Measurements from ENCODE around the gene NPTN. TPM values are rescaled to one million over a fixed set of nuclear protein-coding genes. Genes with fewer than 3 reads are reported as not detected.

Gene NPTN
- total and polyA plus RNA-seq, 2 of the 13 experiments (the other 11 are each of a cell fraction or from before 2014, with no cell fraction given), result 78.0 to 110 TPM

GRCh38 chr15:73628976-73629797 is 4.0 kb downstream of the NPTN start (continued):
- TF ChIP-seq, protein P1, sequence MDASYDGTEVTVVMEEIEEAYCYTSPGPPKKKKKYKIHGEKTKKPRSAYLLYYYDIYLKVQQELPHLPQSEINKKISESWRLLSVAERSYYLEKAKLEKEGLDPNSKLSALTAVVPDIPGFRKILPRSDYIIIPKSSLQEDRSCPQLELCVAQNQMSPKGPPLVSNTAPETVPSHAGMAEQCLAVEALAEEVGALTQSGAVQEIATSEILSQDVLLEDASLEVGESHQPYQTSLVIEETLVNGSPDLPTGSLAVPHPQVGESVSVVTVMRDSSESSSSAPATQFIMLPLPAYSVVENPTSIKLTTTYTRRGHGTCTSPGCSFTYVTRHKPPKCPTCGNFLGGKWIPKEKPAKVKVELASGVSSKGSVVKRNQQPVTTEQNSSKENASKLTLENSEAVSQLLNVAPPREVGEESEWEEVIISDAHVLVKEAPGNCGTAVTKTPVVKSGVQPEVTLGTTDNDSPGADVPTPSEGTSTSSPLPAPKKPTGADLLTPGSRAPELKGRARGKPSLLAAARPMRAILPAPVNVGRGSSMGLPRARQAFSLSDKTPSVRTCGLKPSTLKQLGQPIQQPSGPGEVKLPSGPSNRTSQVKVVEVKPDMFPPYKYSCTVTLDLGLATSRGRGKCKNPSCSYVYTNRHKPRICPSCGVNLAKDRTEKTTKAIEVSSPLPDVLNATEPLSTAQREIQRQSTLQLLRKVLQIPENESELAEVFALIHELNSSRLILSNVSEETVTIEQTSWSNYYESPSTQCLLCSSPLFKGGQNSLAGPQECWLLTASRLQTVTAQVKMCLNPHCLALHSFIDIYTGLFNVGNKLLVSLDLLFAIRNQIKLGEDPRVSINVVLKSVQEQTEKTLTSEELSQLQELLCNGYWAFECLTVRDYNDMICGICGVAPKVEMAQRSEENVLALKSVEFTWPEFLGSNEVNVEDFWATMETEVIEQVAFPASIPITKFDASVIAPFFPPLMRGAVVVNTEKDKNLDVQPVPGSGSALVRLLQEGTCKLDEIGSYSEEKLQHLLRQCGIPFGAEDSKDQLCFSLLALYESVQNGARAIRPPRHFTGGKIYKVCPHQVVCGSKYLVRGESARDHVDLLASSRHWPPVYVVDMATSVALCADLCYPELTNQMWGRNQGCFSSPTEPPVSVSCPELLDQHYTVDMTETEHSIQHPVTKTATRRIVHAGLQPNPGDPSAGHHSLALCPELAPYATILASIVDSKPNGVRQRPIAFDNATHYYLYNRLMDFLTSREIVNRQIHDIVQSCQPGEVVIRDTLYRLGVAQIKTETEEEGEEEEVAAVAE (CRISPR knock-in tag; IDR thresholded peaks at IDR 0.05; ENCODE audit: borderline replicate concordance), result no peak
- TF ChIP-seq ZBTB38 (CRISPR knock-in tag; IDR thresholded peaks at IDR 0.05) (no peak), FOXA1 (IDR thresholded peaks at IDR 0.05) (no peak), FOXA1 (CRISPR knock-in tag; IDR thresholded peaks at IDR 0.05) (peak; percentile 15; the same call in 1 of the 2 replicates), ZNF282 (IDR thresholded peaks at IDR 0.05; ENCODE audit: partially characterized antibody) (no peak), ZNF431 (CRISPR knock-in tag; IDR thresholded peaks at IDR 0.05; ENCODE audit: borderline replicate concordance, low read depth) (no peak), ZNF713 (CRISPR knock-in tag; IDR thresholded peaks at IDR 0.05) (no peak), DRAP1 (CRISPR knock-in tag; IDR thresholded peaks at IDR 0.05) (no peak), SRSF4 (IDR thresholded peaks at IDR 0.05; ENCODE audit: low read depth, low read length, poor library complexity, severe bottlenecking) (no peak), ATRX (CRISPR knock-in tag; IDR thresholded peaks at IDR 0.05; ENCODE audit: borderline replicate concordance) (no peak), JUND (CRISPR knock-in tag; IDR thresholded peaks at IDR 0.05) (no peak), ZFY (CRISPR knock-in tag; IDR thresholded peaks at IDR 0.05) (no peak), PHF20 (CRISPR knock-in tag; IDR thresholded peaks at IDR 0.05) (no peak), PPARG (CRISPR knock-in tag; conservative IDR thresholded peaks at IDR 0.05) (no peak), ISL2 (CRISPR knock-in tag; IDR thresholded peaks at IDR 0.05) (peak; percentile 78), ZNF224 (CRISPR knock-in tag; IDR thresholded peaks at IDR 0.05) (no peak)
- TF ChIP-seq, protein P2, sequence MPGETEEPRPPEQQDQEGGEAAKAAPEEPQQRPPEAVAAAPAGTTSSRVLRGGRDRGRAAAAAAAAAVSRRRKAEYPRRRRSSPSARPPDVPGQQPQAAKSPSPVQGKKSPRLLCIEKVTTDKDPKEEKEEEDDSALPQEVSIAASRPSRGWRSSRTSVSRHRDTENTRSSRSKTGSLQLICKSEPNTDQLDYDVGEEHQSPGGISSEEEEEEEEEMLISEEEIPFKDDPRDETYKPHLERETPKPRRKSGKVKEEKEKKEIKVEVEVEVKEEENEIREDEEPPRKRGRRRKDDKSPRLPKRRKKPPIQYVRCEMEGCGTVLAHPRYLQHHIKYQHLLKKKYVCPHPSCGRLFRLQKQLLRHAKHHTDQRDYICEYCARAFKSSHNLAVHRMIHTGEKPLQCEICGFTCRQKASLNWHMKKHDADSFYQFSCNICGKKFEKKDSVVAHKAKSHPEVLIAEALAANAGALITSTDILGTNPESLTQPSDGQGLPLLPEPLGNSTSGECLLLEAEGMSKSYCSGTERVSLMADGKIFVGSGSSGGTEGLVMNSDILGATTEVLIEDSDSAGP (CRISPR knock-in tag; IDR thresholded peaks at IDR 0.05; ENCODE audit: borderline replicate concordance), result no peak
- TF ChIP-seq, protein P3, sequence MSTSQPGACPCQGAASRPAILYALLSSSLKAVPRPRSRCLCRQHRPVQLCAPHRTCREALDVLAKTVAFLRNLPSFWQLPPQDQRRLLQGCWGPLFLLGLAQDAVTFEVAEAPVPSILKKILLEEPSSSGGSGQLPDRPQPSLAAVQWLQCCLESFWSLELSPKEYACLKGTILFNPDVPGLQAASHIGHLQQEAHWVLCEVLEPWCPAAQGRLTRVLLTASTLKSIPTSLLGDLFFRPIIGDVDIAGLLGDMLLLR (CRISPR knock-in tag; IDR thresholded peaks at IDR 0.05), result no peak
- TF ChIP-seq, protein P4, sequence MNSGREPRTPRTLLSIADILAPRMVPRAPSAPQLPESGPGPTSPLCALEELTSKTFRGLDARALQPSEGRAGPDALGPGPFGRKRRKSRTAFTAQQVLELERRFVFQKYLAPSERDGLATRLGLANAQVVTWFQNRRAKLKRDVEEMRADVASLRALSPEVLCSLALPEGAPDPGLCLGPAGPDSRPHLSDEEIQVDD (CRISPR knock-in tag; IDR thresholded peaks at IDR 0.05; ENCODE audit: borderline replicate concordance), result no peak

All from HepG2 (cell line).